GM21717 (cell line): ENCODE data around the gene TM2D3.

Experiments used
- ATAC-seq: cut with Tn5 transposase; IDR thresholded peaks from one replicate; pipeline ENCODE4 v1.9.1; 2021; ENCODE audit warnings: mild to moderate bottlenecking, moderate library complexity; ENCODE audit not compliant: unreplicated experiment

The TM2D3 gene, protein sequence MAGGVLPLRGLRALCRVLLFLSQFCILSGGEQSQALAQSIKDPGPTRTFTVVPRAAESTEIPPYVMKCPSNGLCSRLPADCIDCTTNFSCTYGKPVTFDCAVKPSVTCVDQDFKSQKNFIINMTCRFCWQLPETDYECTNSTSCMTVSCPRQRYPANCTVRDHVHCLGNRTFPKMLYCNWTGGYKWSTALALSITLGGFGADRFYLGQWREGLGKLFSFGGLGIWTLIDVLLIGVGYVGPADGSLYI

DNA sequence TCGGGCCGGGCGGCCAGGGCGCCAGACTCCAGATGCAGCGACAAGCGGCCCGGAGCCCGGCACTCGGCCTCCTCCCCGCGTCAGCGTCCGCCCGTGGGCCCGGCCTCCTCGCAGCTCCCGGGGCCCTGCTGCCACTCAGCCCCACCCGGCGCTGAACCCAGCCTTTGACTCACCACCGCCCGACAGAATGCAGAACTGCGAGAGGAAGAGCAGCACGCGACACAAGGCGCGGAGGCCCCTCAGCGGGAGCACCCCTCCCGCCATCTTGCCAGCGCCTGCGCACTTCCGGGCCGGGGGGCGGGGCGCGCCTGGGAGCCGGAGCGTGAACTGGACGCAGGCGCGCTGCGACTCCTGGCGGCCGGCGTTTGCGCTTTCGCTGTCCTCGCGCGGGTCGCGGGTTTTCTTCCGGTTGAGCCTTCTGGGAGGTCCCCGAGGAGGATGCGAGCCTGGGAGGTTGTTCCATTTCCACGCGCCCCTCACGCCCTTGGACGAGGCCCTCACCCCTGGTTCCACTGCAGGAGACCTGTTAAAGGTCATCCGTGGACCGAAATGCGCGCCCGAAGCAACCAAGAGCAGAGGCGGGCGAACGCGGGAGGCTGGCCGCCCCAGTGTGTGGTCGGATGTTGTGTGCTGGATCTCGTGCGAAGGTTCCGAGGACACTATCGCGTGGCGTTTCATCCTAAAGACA is at the start of gene TM2D3:
Gene TM2D3, minus strand, starts transcription at position 284 of the 688 bp plus-strand sequence. Its CDS starts 20 bp downstream, at position 264.
- peak; percentile 84 for ATAC-seq

- ATAC-seq = no peak
Measured at GRCh38 chr15:101698314-101698713, 46.1 kb upstream of the TM2D3 start.

DNA sequence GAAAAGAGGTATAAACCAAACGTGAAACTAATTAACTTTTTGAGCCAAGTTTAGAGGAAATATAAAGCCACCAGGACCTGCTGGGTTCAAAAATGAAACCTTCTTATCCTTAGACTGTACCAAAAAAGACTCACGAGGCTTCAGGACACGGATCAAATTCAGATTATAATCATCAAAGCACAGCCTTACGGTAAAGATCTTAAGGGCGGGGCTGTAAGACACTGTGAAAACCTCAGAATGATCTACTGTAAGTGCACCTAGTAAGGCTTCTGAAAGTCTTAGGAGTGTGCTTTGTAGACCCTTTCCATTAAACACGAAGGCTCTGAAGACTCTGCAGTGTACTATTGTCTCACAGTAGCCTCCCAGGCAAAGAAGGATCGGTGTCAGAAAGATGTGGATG is 45.3 kb upstream of the TM2D3 start:
- ATAC-seq = no peak

GRCh38 chr15:101696829-101697228 is 44.6 kb upstream of the TM2D3 start:
- ATAC-seq = no peak

DNA sequence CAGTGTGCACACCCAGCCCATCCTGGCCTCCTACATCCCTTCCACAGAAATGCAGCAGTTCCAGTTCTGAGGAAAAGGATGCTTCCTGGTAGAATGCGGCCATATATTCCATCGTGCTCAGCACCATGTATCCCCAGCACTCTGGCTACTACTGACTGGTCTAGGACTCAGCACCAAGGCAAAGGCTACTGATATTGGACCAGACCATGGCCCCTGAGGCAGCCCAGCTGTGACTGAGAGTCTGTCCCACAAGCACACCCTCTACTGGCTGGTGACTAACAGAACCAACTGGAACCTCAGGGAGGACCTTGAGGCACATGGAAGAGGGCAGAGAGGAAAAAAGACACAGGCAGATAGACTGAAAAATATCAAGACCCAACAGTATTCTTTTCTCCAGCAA is 42.1 kb upstream of the TM2D3 start:
- ATAC-seq = no peak

GRCh38 chr15:101692801-101693598 is 40.8 kb upstream of the TM2D3 start:
- no peak for ATAC-seq

DNA sequence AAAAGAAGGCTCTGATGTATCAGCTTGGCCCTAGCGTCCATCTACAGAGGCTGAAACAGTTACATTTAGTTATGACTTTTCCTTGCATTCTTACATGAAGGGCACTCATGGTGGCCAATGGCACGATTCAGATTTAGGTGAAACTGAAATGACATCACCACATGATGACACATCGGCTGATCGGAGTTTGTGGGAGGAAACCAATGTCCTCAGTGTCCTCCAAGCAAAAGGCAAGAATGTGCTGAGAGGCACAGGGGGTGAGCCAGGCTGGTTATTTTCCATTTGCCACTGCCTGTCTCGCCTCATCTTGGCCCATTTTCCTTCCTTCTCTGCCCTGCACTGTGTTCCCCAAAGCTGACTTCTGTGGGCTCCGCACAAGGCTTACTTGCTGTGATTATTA is 37.7 kb upstream of the TM2D3 start:
- no peak for ATAC-seq

DNA sequence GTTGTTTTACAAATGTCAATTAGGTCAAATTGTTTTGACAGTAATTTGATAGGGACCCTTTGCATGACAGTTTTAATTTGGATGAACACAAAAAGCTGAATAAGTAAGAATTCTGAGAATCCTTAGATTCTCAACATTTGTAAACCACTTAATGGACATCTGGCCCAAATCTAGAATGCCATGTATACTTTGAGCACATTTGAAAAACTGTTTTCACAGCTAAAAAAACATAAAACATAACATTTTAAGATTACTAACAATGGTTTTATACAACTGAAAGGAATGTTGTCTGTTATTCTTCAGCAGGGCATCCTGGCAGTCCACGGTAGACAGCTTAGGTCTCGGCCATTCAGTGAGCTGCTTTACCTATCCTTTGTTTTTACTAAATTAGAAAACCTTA is 34.5 kb upstream of the TM2D3 start:
- ATAC-seq = no peak

DNA sequence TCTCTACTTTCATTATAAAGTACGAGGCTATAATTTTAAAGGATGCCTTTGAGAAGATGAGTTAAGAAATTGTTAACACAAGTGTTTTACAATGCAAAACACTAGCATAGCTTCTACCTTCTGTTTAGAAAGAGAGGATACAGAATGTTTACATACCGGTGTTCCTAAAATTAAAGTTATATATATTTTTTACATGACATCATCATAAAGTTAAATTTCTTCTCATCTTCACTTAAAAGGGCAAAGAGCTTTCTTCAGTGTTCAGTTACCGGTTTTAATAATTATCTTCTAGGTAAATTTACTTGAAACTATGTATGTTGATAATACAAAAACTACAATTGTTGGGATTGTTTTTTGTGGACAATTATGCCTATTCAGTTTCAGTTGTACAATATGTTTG is 32.7 kb upstream of the TM2D3 start:
- ATAC-seq = no peak

- no peak for ATAC-seq
Measured at GRCh38 chr15:101684384-101684783, 32.2 kb upstream of the TM2D3 start.

DNA sequence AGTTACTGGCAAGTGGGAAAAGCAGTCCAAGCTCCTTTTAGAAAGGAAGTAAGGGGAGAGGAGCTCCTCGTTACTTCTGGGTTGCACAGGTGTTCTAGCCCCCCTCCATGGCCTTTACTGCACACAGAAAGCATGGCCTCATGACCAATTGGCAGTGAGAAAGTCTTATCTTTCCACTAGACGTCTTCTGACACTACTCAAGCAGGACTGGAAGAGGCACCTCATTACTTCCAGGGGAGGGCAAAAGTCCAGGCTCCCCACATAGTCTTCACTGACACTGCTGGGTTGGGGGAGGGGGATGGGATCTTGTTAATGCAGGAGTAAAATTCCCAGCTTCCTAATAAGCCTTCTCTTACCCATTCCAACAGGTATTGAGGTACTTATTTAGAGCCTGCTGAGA is 27.6 kb upstream of the TM2D3 start:
- no peak for ATAC-seq

GRCh38 chr15:101676921-101677329 is 24.7 kb upstream of the TM2D3 start:
- ATAC-seq = no peak

- ATAC-seq = peak; percentile 66
Measured at GRCh38 chr15:101675796-101676582, 23.8 kb upstream of the TM2D3 start.

DNA sequence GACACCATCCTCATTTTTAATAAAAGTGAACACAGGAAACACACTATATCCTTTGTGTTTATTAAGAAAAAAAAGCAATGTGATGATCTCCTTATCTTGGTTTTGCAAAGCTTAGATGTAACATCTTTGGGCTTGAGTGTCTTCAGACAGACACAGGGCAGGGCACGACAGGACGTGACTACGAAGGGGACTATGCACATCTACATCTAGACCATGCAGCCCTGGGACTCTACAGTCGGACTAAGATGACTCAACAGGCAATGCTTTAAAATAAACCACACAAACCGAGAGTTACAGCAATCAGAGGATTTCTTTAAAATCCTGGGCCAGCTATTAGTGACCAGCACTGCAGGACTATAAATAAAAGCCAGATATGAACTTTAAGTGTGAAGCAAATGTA is 22.8 kb upstream of the TM2D3 start:
- no peak for ATAC-seq

DNA sequence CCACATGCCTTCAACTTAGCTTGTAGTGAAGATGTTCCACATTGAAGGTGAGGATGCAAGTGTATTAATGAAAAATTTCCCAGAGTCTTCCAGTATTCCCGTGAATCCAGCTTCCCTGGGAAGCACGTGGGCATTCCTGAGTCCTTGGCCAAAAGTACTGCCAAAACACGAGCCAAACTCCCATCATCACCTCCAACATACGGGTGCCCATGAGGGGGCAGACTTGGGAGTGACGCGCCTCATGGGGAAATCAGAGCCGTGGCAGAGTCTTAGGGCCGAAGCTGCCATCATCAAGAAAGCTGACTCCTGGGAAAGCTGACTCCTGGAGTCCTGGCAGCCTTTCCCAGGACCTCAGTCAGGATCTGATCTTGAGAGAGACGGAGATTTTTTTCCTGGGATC is 20.1 kb upstream of the TM2D3 start:
- ATAC-seq = no peak

DNA sequence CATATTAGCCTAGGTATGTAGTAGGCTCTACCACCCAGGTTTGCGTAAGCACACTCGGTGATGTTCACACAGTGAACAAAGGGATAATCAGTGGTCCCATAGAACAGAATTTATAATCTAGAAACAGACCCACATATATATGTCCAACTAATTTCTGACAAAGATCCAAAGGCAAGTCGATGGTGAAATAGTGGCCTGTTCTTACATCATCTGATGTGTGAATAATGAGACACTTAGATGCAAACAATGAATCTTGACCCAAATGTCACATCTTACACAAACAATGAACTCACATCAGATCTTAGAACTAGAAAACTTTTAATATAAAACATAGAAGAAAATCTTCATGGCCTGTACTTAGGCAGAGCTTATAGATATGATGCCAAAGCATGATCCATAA is 17.6 kb upstream of the TM2D3 start:
- no peak for ATAC-seq

DNA sequence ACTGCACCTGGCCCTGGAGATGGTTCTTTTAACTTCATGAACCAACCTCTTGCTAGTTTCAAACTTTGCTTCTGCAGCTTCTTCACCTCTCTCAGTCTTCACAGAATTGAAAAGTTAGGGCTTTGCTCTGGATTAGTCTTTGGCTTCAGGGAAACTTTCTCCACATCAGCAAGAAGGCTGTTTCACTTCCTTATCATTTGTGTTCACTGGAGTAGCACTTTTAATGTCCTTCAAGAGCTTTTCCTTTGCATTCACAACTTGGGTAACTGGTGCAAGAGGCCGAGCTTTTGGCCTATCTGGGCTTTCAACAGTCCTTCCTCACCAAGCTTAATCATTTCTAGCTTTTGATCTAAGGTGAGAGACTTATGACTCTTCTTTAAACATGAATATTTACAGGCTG is 15.7 kb upstream of the TM2D3 start:
- no peak for ATAC-seq

DNA sequence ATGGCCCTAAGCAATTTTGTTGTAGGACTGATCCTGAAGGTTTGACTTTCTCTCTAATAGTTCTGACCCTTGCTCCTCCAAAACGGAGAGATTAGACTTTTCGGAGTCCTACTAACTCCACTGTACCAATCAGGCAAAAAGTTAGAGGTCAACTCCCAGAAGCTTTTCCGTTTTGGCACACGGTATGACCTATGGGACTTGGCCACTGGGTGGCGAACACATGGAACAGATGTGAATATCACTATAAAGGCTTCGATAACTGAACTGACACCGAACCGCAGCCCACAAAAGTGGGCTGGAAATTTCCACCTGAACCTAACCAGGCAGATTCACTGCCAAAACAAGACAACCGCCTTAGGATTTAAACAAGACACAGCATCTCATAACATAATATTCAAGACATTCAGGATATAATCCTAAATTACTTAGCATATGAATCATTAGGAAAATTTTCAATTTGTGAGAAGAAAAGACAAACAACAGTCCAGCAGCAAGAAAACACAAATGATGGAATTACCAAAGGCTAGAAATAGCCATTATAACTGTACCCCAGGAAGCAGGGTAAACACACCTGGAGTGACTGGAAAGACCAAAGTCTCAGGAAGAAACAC is 12.2 kb upstream of the TM2D3 start:
- ATAC-seq = no peak

- ATAC-seq = no peak
Measured at GRCh38 chr15:101662203-101662602, 10.0 kb upstream of the TM2D3 start.

- no peak for ATAC-seq
Measured at GRCh38 chr15:101660005-101660404, 7.8 kb upstream of the TM2D3 start.
